A549 treated with Hydrocortisone at 1 μM for 4 hours (cell line): Measurements from ENCODE around the gene PKP1. TPM values are rescaled to one million over a fixed set of nuclear protein-coding genes. Genes with fewer than 3 reads are reported as not detected.

Experiments used
- total RNA-seq: library from RNA; stranded (reverse); fragments of 200-300 nt; extraction: Qiagen RNA extraction; gene quantifications from 5 replicates; pipeline ENCODE4 v1.2.3, GENCODE V29; 2022

PKP1 gene, protein sequence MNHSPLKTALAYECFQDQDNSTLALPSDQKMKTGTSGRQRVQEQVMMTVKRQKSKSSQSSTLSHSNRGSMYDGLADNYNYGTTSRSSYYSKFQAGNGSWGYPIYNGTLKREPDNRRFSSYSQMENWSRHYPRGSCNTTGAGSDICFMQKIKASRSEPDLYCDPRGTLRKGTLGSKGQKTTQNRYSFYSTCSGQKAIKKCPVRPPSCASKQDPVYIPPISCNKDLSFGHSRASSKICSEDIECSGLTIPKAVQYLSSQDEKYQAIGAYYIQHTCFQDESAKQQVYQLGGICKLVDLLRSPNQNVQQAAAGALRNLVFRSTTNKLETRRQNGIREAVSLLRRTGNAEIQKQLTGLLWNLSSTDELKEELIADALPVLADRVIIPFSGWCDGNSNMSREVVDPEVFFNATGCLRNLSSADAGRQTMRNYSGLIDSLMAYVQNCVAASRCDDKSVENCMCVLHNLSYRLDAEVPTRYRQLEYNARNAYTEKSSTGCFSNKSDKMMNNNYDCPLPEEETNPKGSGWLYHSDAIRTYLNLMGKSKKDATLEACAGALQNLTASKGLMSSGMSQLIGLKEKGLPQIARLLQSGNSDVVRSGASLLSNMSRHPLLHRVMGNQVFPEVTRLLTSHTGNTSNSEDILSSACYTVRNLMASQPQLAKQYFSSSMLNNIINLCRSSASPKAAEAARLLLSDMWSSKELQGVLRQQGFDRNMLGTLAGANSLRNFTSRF
- total RNA-seq, result 0.02 to 0.08 TPM (median 0.03 TPM) in 4 of 5 replicates, not detected in the other

DNA sequence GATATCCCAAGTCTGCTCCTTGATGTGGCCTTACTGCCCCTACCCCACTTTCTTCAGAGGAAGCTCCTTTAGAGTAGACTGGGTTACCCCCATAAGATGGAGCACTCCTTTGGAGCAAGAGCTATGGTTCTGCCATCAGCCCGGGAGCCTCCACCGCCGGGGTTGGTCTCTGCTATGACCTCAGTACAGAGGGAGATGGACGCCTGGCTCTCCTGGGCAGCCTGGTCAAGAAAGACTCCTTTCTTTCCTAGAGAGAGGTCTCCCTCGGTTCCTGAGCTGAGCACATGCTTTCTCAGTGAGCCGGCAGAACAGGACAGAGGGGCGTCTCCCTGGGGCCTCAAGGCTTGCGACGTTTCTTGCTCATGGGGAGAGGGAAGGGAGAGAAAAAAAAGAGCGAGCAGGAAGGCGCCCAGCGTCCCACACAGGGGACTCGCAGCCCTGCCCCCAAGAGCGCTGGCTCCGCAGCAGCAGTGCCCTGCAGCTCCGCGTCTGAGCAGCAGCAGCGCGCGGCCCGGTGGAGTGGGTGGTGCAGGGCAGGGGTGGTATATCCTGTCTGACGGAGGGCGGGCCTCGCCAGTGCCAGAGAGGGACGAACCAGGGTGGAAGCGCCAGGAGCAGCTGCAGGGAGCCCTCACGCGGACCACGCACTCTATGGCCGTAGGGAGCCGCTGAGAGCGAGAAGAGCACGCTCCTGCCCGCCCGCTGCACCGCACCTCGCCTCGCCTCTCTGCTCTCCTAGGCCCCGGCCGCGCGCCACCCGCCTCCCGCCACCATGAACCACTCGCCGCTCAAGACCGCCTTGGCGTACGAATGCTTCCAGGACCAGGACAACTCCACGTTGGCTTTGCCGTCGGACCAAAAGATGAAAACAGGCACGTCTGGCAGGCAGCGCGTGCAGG is at the start of gene PKP1:
PKP1 (plus strand) TSS at position 576 of the 899 bp plus-strand sequence; CDS start at position 773, 197 bp downstream.

DNA sequence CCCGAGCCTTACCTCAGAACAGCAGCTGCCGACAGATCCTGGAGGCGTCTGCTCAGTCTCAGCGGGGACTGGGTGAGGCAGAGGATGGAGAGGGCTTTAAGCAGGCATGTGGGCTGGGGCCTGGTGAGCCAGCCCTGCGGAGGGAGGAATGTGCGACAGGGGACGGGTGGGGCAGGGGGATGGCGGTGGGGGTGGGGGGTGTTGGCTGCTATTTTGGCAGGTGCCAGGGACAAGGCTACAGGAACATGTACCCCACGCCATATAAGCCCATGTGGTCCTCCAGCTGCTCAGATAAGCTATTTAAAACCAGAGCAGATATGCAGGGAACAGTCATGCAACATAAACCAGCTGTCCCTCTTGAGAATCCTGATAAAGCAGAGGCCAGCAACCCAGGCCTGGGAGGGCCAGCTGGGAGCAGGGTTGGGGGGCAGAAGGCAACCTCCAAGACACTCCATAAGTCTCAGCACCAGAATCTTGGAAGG is 94.3 kb downstream of the PKP1 start, which contains the start of gene TNNT2:
TNNT2 (minus strand) TSS at position 70 of the 482 bp plus-strand sequence. CDS start 4,426 bp downstream, outside the sequence.

Other genes with a start within 250 kb of the PKP1 start
- 0.02 TPM in 1 of 5 replicates, not detected in the others for gene CACNA1S, start 171.1 kb upstream of the PKP1 start, total RNA-seq
- gene ASCL5, start 156.3 kb upstream of the PKP1 start, total RNA-seq, result 0.08 to 0.21 TPM (median 0.15 TPM) in 3 of 5 replicates, not detected in the others
- gene TMEM9, start 129.0 kb upstream of the PKP1 start, total RNA-seq, result 83.3 to 84.7 TPM (median 83.6 TPM) in 5 replicates
- gene IGFN1, start 92.7 kb upstream of the PKP1 start, total RNA-seq, result 0.49 to 0.74 TPM (median 0.55 TPM) in 5 replicates
- gene TNNT2, start 94.2 kb downstream of the PKP1 start, total RNA-seq, result 0.24 to 0.38 TPM (median 0.36 TPM) in 3 of 5 replicates, not detected in the others
- 0.47 to 1.4 TPM (median 0.62 TPM) in 5 replicates for gene LAD1, start 115.8 kb downstream of the PKP1 start, total RNA-seq
- not detected in 5 replicates for gene TNNI1, start 138.2 kb downstream of the PKP1 start, total RNA-seq
- gene PHLDA3, start 185.7 kb downstream of the PKP1 start, total RNA-seq, result 93.9 to 166 TPM (median 142 TPM) in 5 replicates
- 368 to 625 TPM (median 383 TPM) in 5 replicates for gene CSRP1, start 223.6 kb downstream of the PKP1 start, total RNA-seq